Endodermal cell (in vitro differentiated cells): ENCODE data around the gene ANO3. TPM values are rescaled to one million over a fixed set of nuclear protein-coding genes. Genes with fewer than 3 reads are reported as not detected.

Experiments
- DNase-seq: peaks from one replicate; pipeline ENCODE4 v3.0.0-alpha.2; 2017
- H3K27ac ChIP-seq: 2 replicates; pipeline ENCODE4 v1.5.1; 2013; ENCODE audit warnings: mild to moderate bottlenecking, low read depth, low read length, moderate library complexity
- H3K27me3 ChIP-seq: 2 replicates; pipeline ENCODE4 v1.6.1; 2013; ENCODE audit warnings: mild to moderate bottlenecking, low read length, moderate library complexity; ENCODE audit not compliant: insufficient read depth, control insufficient read depth, poor library complexity, severe bottlenecking
- H3K36me3 ChIP-seq: 2 replicates; pipeline ENCODE4 v1.7.0; 2013; ENCODE audit warnings: mild to moderate bottlenecking, low read length, moderate library complexity; ENCODE audit not compliant: control insufficient read depth, insufficient read depth
- H3K4me1 ChIP-seq: one replicate; pipeline ENCODE4 v1.7.0; 2013; ENCODE audit warnings: low read length; ENCODE audit not compliant: control insufficient read depth, insufficient read depth
- H3K4me3 ChIP-seq: 2 replicates; pipeline ENCODE4 v1.5.1; 2013; ENCODE audit warnings: mild to moderate bottlenecking, low read length, moderate library complexity
- H3K9ac ChIP-seq: 2 replicates; pipeline ENCODE4 v1.6.1; 2013; ENCODE audit warnings: mild to moderate bottlenecking, low read length, moderate library complexity; ENCODE audit not compliant: poor library complexity, severe bottlenecking; ENCODE audit errors: extremely low read depth
- H3K9me3 ChIP-seq: 2 replicates; pipeline ENCODE4 v1.6.1; 2013; ENCODE audit warnings: mild to moderate bottlenecking, low read length, moderate library complexity; ENCODE audit not compliant: control insufficient read depth
- H3K27ac Mint-ChIP-seq: 2 replicates; pipeline ENCODE4 v1.8.0; 2020; ENCODE audit warnings: mixed read lengths
- H3K27me3 Mint-ChIP-seq: 2 replicates; pipeline ENCODE4 v1.8.0; 2021; ENCODE audit warnings: mild to moderate bottlenecking, mixed read lengths; ENCODE audit not compliant: insufficient read depth
- H3K36me3 Mint-ChIP-seq: 2 replicates; pipeline ENCODE4 v1.8.0; 2020; ENCODE audit warnings: low read depth, mixed read lengths
- H3K4me1 Mint-ChIP-seq: 2 replicates; pipeline ENCODE4 v1.8.0; 2020; ENCODE audit warnings: mixed read lengths
- H3K4me3 Mint-ChIP-seq: 2 replicates; pipeline ENCODE4 v1.8.0; 2020; ENCODE audit warnings: mild to moderate bottlenecking, moderate library complexity, mixed read lengths
- H3K9me3 Mint-ChIP-seq: 2 replicates; pipeline ENCODE4 v1.8.0; 2020; ENCODE audit warnings: mild to moderate bottlenecking, mixed read lengths
- WGBS, 2 experiments: methylation state at CpG; one replicate each; pipeline versions ENCODE4 v1.1.5 to v1.1.7; 2013; ENCODE audit warnings: missing lambda C conversion rate in 2 of 2, mixed read lengths in 1 of 2; ENCODE audit not compliant: insufficient coverage in 1 of 2, insufficient read length in 1 of 2; 5-methylcytosine and 5-hydroxymethylcytosine counted together
- total RNA-seq, 2 donors: library from RNA; stranded (reverse); fragmentation: NEBNext Ultra II Directional in 1 of 2; extraction: Animal tissue kit (Norgen Biotek cat#: 25700) in 1 of 2; gene quantifications; 2 replicates in 1 of 2; 3 replicates in 1 of 2; pipeline ENCODE4 v1.2.1, GENCODE V29; 2021
- TF ChIP-seq, protein P1 (sequence below): fragments of 200-600 bp; sonication (generic); conservative IDR thresholded peaks from 2 replicates; pipeline ENCODE4 v1.5.0; 2021; ENCODE audit warnings: antibody characterized with exemption, mild to moderate bottlenecking

Gene ANO3
- total RNA-seq, 2 donors from 2014 or later, result not detected

GRCh38 chr11:26665946-26666345 lies 334.0 kb downstream of the ANO3 start:
- TF ChIP-seq, protein P1, sequence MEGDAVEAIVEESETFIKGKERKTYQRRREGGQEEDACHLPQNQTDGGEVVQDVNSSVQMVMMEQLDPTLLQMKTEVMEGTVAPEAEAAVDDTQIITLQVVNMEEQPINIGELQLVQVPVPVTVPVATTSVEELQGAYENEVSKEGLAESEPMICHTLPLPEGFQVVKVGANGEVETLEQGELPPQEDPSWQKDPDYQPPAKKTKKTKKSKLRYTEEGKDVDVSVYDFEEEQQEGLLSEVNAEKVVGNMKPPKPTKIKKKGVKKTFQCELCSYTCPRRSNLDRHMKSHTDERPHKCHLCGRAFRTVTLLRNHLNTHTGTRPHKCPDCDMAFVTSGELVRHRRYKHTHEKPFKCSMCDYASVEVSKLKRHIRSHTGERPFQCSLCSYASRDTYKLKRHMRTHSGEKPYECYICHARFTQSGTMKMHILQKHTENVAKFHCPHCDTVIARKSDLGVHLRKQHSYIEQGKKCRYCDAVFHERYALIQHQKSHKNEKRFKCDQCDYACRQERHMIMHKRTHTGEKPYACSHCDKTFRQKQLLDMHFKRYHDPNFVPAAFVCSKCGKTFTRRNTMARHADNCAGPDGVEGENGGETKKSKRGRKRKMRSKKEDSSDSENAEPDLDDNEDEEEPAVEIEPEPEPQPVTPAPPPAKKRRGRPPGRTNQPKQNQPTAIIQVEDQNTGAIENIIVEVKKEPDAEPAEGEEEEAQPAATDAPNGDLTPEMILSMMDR, result no peak
- Mint-ChIP-seq H3K36me3 (no peaks in the 10 kb centered on the region), H3K27ac (no peak overlapping the region), H3K9me3 (no peaks in the 10 kb centered on the region), H3K4me1 (no peaks in the 10 kb centered on the region), H3K4me3 (no peak overlapping the region), H3K27me3 (peaks cover 24% of the 10 kb centered on the region)
- Histone ChIP-seq H3K36me3 (no peaks in the 10 kb centered on the region), H3K9ac (no peak overlapping the region), H3K27ac (no peak overlapping the region), H3K4me1 (no peaks in the 10 kb centered on the region), H3K27me3 (peaks cover 55% of the 10 kb centered on the region), H3K9me3 (no peaks in the 10 kb centered on the region), H3K4me3 (no peak overlapping the region)
- no peak for DNase-seq
- 85% methylated on average over 1 of the region's 1 CpG; no CpG with 5 or more reads in 1 of the 2 experiments for WGBS, 2 experiments

DNA sequence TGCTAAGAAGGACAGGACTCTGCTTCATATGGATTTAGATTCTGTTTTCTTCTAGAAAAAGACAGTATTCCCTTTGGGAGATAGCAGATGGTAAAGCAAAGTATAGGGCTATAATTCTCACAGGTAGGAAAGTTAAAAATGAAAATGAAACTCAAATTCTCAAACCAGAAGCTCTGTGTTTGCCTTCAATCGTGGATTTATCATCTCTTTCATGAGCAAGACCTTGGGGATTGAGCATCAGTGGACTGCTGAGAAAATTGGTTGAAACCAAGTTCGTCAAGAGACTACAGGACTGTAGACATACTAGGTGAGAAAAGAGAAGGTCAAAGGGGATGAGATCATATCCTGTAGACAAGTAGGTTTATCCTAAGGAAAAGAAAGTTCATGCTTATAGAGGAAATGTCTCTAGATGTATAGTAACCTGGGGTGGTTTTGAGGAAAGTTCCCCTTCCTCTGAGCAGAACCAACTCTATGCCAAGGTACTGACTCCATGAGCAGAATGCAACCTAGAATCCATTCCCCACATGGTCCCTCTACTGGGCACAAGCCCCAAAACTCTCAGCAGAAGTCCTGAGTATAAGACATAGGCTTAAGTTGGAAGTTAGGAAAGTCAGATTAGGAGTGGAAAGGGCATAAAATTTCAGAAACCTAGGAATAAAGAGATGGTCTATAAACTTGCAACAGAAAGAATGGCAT lies 343.5 kb downstream of the ANO3 start:
- Mint-ChIP-seq H3K9me3 (no peaks in the 10 kb centered on the region), H3K36me3 (no peaks in the 10 kb centered on the region), H3K27me3 (peaks cover 55% of the 10 kb centered on the region), H3K4me3 (no peak overlapping the region), H3K4me1 (no peaks in the 10 kb centered on the region), H3K27ac (no peak overlapping the region)
- WGBS, 2 experiments, result 90 to 100% methylated on average over 2 of the region's 2 CpGs
- no peak overlapping the region for H3K4me3 ChIP-seq
- H3K36me3 ChIP-seq, result no peaks in the 10 kb centered on the region
- H3K9me3 ChIP-seq, result no peaks in the 10 kb centered on the region
- no peak overlapping the region for H3K9ac ChIP-seq
- H3K27me3 ChIP-seq, result peaks cover 96% of the 10 kb centered on the region
- H3K27ac ChIP-seq, result no peak overlapping the region
- no peaks in the 10 kb centered on the region for H3K4me1 ChIP-seq
- TF ChIP-seq, protein P1, result no peak
- no peak for DNase-seq

DNA sequence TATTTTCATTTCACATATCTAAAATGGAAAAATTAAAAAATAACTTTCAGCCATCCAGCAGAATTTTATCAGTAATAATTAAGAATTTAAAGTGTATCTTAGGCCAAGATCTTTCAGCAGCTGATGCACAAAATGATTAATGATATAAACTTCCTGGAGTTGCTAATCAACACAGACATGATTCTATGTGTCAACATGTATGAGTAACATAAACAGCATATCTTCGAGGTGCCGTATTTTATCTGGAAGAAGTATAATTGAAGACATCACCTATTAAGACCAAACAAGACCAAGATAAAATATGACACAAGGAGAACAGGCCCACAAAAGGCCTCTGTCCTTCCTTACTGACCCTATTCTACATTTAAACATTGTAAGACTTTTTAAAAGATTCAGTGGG lies 344.7 kb downstream of the ANO3 start:
- Histone ChIP-seq H3K4me1 (no peaks in the 10 kb centered on the region), H3K27ac (no peak overlapping the region), H3K27me3 (peaks cover 96% of the 10 kb centered on the region), H3K9me3 (no peaks in the 10 kb centered on the region), H3K36me3 (no peaks in the 10 kb centered on the region), H3K4me3 (no peak overlapping the region), H3K9ac (no peak overlapping the region)
- DNase-seq, result no peak
- TF ChIP-seq, protein P1, result no peak
- H3K27me3 Mint-ChIP-seq, result peaks cover 43% of the 10 kb centered on the region
- no peak overlapping the region for H3K4me3 Mint-ChIP-seq
- 100% methylated on average over 2 of the region's 2 CpGs; no CpG with 5 or more reads in 1 of the 2 experiments for WGBS, 2 experiments
- H3K27ac Mint-ChIP-seq, result no peak overlapping the region
- no peaks in the 10 kb centered on the region for H3K36me3 Mint-ChIP-seq
- no peaks in the 10 kb centered on the region for H3K4me1 Mint-ChIP-seq
- H3K9me3 Mint-ChIP-seq, result no peaks in the 10 kb centered on the region
